Measurements from ENCODE around the gene ELAVL1. TPM values are rescaled to one million over a fixed set of nuclear protein-coding genes. Genes with fewer than 3 reads are reported as not detected.

Gene ELAVL1
- total and polyA plus RNA-seq, 9 of the 15 experiments (the other 6 are each of a cell fraction or from before 2014, with no cell fraction given): 4.3 to 172 (median 69.2) TPM

DNA sequence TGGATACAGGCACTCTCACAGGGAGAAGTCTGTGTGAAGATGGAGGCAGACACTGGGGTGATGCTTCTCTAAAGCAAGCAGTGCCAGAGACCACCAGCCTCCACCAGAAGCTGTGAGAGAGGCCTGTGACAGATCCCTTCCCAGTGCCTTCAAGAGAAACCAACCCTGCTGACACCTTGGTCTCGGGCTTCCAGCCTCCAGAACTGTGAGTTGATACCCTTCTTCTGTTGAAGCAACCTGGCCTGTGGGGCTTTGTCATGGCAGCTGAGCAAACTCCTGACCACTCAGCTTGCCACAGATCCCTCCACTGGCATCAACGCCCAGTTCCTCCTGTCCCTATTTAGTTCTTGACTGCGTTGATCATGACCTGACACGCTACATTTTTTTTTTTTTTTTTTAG is 29.0 kb downstream of the ELAVL1 start:
- no peak overlapping the region for H3K27ac ChIP-seq (ENCODE audit: extremely low read depth, low read depth, low read length)
- no peak for DNase-seq (ENCODE audit: extremely low read depth in 1 of 4, low spot score in 3 of 4)
- in situ Hi-C loops (cut with MboI): no loop called here
- no peaks in the 10 kb centered on the region for H3K9me3 ChIP-seq (replicated peaks; ENCODE audit: control insufficient read depth, insufficient read depth, low read depth, low read length)
- H3K4me2 ChIP-seq (ENCODE audit: insufficient read depth, low read length): no peak overlapping the region
- peaks cover 13% of the 10 kb centered on the region for H4K20me1 ChIP-seq (replicated peaks; ENCODE audit: control insufficient read depth, insufficient read depth, low read length)
- peaks cover 4 to 25% of the 10 kb centered on the region in 2 experiments; a peak in 4 of 5 replicates for H3K4me1 ChIP-seq (replicated peaks in 1 of 2; ENCODE audit: control insufficient read depth in 2 of 2, insufficient read depth in 2 of 2, low read length in 2 of 2)
- ATAC-seq: no peak
- FAIRE-seq: no peak
- peaks cover 3% of the 10 kb centered on the region for H3K9me1 ChIP-seq (ENCODE audit: control insufficient read depth, insufficient read depth, low read length)
- H2AFZ ChIP-seq (ENCODE audit: low read depth, low read length): no peak overlapping the region
- H3K27me3 ChIP-seq (ENCODE audit: control insufficient read depth in 2 of 2, insufficient read depth in 2 of 2, low read length in 2 of 2): no peaks in the 10 kb centered on the region
- H3K9ac ChIP-seq (ENCODE audit: insufficient read depth in 1 of 2, low read depth in 2 of 2, low read length in 2 of 2): no peak overlapping the region
- BruUV-seq (replicated peaks): TSS peak; percentile 18
- POLR2A ChIA-PET: no interaction called here
- no peak overlapping the region for H3K4me3 ChIP-seq
- TF ChIP-seq, protein P1, sequence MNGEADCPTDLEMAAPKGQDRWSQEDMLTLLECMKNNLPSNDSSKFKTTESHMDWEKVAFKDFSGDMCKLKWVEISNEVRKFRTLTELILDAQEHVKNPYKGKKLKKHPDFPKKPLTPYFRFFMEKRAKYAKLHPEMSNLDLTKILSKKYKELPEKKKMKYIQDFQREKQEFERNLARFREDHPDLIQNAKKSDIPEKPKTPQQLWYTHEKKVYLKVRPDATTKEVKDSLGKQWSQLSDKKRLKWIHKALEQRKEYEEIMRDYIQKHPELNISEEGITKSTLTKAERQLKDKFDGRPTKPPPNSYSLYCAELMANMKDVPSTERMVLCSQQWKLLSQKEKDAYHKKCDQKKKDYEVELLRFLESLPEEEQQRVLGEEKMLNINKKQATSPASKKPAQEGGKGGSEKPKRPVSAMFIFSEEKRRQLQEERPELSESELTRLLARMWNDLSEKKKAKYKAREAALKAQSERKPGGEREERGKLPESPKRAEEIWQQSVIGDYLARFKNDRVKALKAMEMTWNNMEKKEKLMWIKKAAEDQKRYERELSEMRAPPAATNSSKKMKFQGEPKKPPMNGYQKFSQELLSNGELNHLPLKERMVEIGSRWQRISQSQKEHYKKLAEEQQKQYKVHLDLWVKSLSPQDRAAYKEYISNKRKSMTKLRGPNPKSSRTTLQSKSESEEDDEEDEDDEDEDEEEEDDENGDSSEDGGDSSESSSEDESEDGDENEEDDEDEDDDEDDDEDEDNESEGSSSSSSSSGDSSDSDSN (IDR thresholded peaks at IDR 0.05; ENCODE audit: borderline replicate concordance in 1 of 2, low read depth in 2 of 2, low read length in 2 of 2): no peak
- TF ChIP-seq BRD9 (IDR thresholded peaks at IDR 0.05; ENCODE audit: low read depth, partially characterized antibody): no peak
- no peak for TF ChIP-seq EP300 (IDR thresholded peaks at IDR 0.05; ENCODE audit: low read length)
- no peak for TF ChIP-seq CEBPB (tag; IDR thresholded peaks at IDR 0.05)
- TF ChIP-seq, protein P2, sequence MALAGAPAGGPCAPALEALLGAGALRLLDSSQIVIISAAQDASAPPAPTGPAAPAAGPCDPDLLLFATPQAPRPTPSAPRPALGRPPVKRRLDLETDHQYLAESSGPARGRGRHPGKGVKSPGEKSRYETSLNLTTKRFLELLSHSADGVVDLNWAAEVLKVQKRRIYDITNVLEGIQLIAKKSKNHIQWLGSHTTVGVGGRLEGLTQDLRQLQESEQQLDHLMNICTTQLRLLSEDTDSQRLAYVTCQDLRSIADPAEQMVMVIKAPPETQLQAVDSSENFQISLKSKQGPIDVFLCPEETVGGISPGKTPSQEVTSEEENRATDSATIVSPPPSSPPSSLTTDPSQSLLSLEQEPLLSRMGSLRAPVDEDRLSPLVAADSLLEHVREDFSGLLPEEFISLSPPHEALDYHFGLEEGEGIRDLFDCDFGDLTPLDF (CRISPR knock-in tag; IDR thresholded peaks at IDR 0.05): no peak
- no peak for TF ChIP-seq ZNF232 (CRISPR knock-in tag; IDR thresholded peaks at IDR 0.05)
- peaks cover 89% of the 10 kb centered on the region for H3K36me3 ChIP-seq (ENCODE audit: control insufficient read depth, insufficient read depth, low read length)
- intact Hi-C loops (cut with micrococcal nuclease): no loop called here
- CTCF ChIA-PET (ENCODE audit: low intra/inter-chr PET ratio): no interaction called here
- H3K79me2 ChIP-seq (ENCODE audit: control insufficient read depth, insufficient read depth, low read length): peaks cover 20% of the 10 kb centered on the region; the same call in 2 of the 3 replicates
- WGBS (ENCODE audit: insufficient coverage, low coverage, missing lambda C conversion rate): 95% methylated on average over 4 of the region's 4 CpGs
